ENCODE results near the gene PPP1CB.

- TF ChIP-seq POLR2A (IDR thresholded peaks at IDR 0.05) (no peak), POLR2AphosphoS5 (IDR thresholded peaks at IDR 0.05; ENCODE audit: insufficient read depth in 1 of 2, low read depth in 1 of 2) (peak in 1 of 2 donors; percentile 13), CTCF (IDR thresholded peaks at IDR 0.05) (no peak)
Measured at GRCh38 chr2:28717339-28717758, 34.3 kb upstream of the PPP1CB start.
